ENCODE results near the gene ANKRD24.

DNA sequence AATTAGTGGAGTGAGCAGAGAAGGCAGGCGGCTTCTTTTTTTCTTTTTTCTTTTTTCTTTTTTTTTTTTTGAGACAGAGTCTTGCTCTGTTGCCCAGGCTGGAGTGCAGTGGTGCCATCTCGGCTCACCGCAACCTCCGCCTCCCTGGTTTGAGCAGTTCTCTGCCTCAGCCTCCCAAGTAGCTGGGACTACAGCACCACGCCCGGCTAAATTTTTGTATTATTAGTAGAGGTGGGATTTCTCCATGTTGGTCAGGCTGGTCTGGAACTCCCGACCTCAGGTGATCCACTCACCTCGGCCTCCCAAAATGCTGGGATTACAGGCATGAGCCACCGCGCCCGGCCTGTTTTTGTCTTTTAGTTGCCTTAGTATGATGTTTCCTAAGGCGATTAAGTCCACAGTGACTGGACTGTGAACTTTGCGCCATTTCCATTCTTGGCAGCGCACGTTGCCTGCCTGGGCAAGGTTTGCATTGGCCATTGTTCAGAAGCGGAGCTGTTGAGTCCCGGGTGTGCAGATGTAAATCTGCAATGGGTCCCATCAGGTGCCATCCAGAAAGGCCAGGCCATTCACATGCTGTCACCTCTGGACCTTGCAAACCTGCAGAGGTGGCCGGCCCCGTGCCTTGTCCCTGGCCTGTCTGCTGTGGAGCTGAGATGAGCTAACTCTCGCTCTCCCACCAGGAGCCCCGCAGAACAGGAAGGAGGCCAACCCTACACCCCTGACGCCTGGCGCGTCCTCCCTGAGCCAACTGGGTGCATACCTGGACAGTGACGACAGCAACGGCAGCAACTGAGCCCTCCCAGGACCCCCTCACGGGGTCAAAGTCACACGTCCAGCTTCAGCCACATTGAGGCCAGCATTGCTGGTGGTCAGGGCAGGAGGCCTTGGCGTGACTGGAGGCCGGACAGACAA, 85.7 kb downstream of the ANKRD24 start:
- TF ChIP-seq, protein P1, sequence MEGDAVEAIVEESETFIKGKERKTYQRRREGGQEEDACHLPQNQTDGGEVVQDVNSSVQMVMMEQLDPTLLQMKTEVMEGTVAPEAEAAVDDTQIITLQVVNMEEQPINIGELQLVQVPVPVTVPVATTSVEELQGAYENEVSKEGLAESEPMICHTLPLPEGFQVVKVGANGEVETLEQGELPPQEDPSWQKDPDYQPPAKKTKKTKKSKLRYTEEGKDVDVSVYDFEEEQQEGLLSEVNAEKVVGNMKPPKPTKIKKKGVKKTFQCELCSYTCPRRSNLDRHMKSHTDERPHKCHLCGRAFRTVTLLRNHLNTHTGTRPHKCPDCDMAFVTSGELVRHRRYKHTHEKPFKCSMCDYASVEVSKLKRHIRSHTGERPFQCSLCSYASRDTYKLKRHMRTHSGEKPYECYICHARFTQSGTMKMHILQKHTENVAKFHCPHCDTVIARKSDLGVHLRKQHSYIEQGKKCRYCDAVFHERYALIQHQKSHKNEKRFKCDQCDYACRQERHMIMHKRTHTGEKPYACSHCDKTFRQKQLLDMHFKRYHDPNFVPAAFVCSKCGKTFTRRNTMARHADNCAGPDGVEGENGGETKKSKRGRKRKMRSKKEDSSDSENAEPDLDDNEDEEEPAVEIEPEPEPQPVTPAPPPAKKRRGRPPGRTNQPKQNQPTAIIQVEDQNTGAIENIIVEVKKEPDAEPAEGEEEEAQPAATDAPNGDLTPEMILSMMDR (IDR thresholded peaks at IDR 0.05; ENCODE audit: low read depth, low read length, poor library complexity, severe bottlenecking), result no peak
- TF ChIP-seq EZH2phosphoT487 (IDR thresholded peaks at IDR 0.05; ENCODE audit: borderline replicate concordance, low read length), result no peak

All from DOHH2 (cell line).